SH-SY5Y (cell line): ENCODE results near the gene GPR82.

Experiments
- GATA2 ChIP-seq: IDR thresholded peaks from 2 replicates; pipeline ENCODE4 v1.6.1; 2011; ENCODE audit warnings: mild to moderate bottlenecking, low read depth, low read length
- GATA3 ChIP-seq: IDR thresholded peaks from 2 replicates; pipeline ENCODE4 v1.6.1; 2011; ENCODE audit warnings: low read depth, mild to moderate bottlenecking, low read length, moderate library complexity

- TF ChIP-seq GATA3: no peak
- TF ChIP-seq GATA2: no peak
These were observed 18.2 kb upstream of the GPR82 start for GRCh38 chrX:41705680-41706374.
